Gastrocnemius medialis (tissue), 4 donors: Measurements from ENCODE around the gene PARP1. TPM values are rescaled to one million over a fixed set of nuclear protein-coding genes. Genes with fewer than 3 reads are reported as not detected.

Source experiments
- ATAC-seq, 2 donors: fragments of 150-250 bp; one replicate each; pipeline ENCODE4 v1.9.1; 2016
- DNase-seq, 2 donors: peaks; one replicate each; pipeline ENCODE4 v3.0.0-alpha.2; 2019
- H3K27ac ChIP-seq, 4 donors: fragments of 200-600 bp; sonication (generic); 1 replicate in 1 of 4; 2 replicates in 3 of 4; pipeline ENCODE4 v1.5.1; 2016 to 2018; ENCODE audit warnings: mild to moderate bottlenecking in 2 of 4, moderate library complexity in 1 of 4
- H3K27me3 ChIP-seq, 3 donors: fragments of 200-600 bp; sonication (generic) in 2 of 3; 1 replicate in 1 of 3; 2 replicates in 2 of 3; pipeline versions ENCODE4 v1.5.1 to v1.6.0; 2016 to 2019; ENCODE audit warnings: mild to moderate bottlenecking in 1 of 3, moderate library complexity in 1 of 3
- H3K36me3 ChIP-seq, 2 donors: fragments of 200-600 bp; sonication (generic) in 1 of 2; one replicate each; pipeline ENCODE4 v1.5.1; 2017 to 2018
- H3K4me1 ChIP-seq, 2 donors: fragments of 200-600 bp; sonication (generic) in 1 of 2; one replicate each; pipeline ENCODE4 v1.5.1; 2016 to 2017; ENCODE audit warnings: mild to moderate bottlenecking in 2 of 2
- H3K4me3 ChIP-seq, 4 donors: fragments of 200-600 bp; sonication (generic) in 3 of 4; 1 replicate in 1 of 4; 2 replicates in 3 of 4; pipeline ENCODE4 v1.5.1; 2016 to 2019; ENCODE audit warnings: mild to moderate bottlenecking in 2 of 4
- H3K9me3 ChIP-seq, 3 donors: fragments of 200-600 bp; sonication (generic) in 2 of 3; 1 replicate in 1 of 3; 2 replicates in 2 of 3; pipeline ENCODE4 v1.5.1; 2016 to 2019
- POLR2A ChIP-seq, 2 donors: fragments of 450-650 bp; IDR thresholded peaks; one replicate each; pipeline ENCODE4 v1.6.1; 2017; ENCODE audit warnings: antibody characterized with exemption in 2 of 2, mild to moderate bottlenecking in 2 of 2, moderate library complexity in 2 of 2
- in situ Hi-C, 4 donors: fragments of 200-750 bp; cut with MboI; loops; one replicate each; pipeline versions ENCODE4 v1.15.0 to v1.8.0; 2017; ENCODE audit warnings: low sequenced_read_pairs in 4 of 4
- intact Hi-C: fragments of 100-400 bp; cut with DNase I; formaldehyde crosslinking; loops from one replicate; pipeline ENCODE4 v1.15.1; 2023; ENCODE audit warnings: low total_unique reads
- total RNA-seq, 4 donors: library from RNA; depleted of rRNA; stranded (reverse); fragments of >200 nt; gene quantifications; one replicate each; pipeline versions ENCODE4 v1.1.0 to v1.2.3, GENCODE V29; 2016
- TF ChIP-seq, protein P1 (sequence below), 5 experiments: fragments of 450-650 bp in 3 of 5; fragments of 200-600 bp in 2 of 5; sonication (generic) in 2 of 5; IDR thresholded peaks in 4 of 5; conservative IDR thresholded peaks in 1 of 5; 1 replicate in 4 of 5; 2 replicates in 1 of 5; pipeline ENCODE4 v1.5.1; 2016 to 2019; ENCODE audit warnings: antibody characterized with exemption in 5 of 5, mild to moderate bottlenecking in 3 of 5, moderate library complexity in 3 of 5

Gene PARP1
- total RNA-seq, 4 donors from 2014 or later: 63.8 to 117 (median 99.7) TPM

DNA sequence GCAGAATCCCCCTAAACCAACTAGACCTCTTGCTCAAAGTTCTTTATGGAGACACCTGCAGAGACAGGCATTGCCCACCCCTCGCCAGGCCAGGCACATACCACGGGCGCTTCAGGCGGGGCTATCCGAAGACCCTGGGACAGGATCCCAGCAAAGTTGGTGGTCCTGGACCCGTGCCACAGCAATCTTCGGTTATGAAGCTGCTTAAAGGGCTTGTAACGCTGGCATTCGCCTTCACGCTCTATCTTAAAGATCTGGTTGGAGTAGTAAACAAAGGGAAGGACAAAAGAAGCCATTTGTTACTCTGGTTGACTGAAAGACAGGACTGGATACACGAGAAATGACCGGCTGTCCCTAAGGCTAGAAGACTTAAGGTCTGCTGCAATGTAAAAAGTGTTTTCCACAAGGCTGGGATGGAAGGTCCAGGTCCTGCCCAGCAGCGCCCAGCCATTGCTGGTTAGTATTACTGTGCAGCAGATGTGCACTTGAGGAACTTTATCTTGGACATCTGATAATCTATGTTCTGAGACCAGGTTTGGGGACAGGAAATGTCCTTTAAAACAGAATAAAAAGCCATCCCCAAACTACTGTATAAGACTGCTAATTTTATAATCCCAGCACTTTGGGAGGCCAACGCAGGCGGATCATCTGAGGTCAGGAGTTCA, 42.9 kb downstream of the PARP1 start:
- Histone ChIP-seq H3K27me3 (no peaks in the 10 kb centered on the region), H3K27ac (peak overlapping the region; percentile 37 to 84 (median 76)), H3K36me3 (peaks cover 3 to 69% of the 10 kb centered on the region in 2 donors), H3K9me3 (no peaks in the 10 kb centered on the region), H3K4me1 (peaks cover 9 to 15% of the 10 kb centered on the region in 2 donors), H3K4me3 (no peak overlapping the region)
- TF ChIP-seq, protein P1, sequence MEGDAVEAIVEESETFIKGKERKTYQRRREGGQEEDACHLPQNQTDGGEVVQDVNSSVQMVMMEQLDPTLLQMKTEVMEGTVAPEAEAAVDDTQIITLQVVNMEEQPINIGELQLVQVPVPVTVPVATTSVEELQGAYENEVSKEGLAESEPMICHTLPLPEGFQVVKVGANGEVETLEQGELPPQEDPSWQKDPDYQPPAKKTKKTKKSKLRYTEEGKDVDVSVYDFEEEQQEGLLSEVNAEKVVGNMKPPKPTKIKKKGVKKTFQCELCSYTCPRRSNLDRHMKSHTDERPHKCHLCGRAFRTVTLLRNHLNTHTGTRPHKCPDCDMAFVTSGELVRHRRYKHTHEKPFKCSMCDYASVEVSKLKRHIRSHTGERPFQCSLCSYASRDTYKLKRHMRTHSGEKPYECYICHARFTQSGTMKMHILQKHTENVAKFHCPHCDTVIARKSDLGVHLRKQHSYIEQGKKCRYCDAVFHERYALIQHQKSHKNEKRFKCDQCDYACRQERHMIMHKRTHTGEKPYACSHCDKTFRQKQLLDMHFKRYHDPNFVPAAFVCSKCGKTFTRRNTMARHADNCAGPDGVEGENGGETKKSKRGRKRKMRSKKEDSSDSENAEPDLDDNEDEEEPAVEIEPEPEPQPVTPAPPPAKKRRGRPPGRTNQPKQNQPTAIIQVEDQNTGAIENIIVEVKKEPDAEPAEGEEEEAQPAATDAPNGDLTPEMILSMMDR (IDR thresholded peaks at IDR 0.05 in 4 of 5, conservative IDR thresholded peaks at IDR 0.05 in 1 of 5): no peak
- no peak for TF ChIP-seq POLR2A (IDR thresholded peaks at IDR 0.05)
- in situ Hi-C loops: no loop called here
- no peak for DNase-seq
- intact Hi-C loops: loop anchor here (1.0 to 2.0 kb wide), 2 partner anchors 33 to 42 kb away; no protein-coding TSS in a partner anchor
- no peak for ATAC-seq

DNA sequence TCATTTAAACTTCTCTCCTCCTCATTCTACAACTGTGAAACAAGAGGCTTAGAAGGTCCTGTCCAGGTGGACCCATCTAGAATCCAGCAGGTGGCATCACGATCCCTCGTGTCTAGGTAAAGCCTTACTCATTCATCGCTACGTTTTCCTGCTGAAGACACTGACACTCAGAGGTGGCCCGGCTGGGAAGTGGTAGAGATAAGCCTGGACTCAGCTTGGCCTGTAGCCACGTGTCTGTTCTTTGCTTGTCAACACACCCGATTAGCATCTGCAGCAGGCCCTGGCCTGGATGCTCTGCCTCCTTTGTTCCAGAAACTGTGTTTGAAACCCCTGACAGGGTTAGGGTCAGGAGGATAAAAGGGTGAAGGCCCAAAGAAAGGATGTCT, 43.4 kb downstream of the PARP1 start:
- H3K4me3 ChIP-seq: no peak overlapping the region
- H3K27me3 ChIP-seq: no peaks in the 10 kb centered on the region
- intact Hi-C loops: loop anchor here (1.0 to 2.0 kb wide), 2 partner anchors 34 to 42 kb away; no protein-coding TSS in a partner anchor
- H3K36me3 ChIP-seq: peaks cover 3 to 69% of the 10 kb centered on the region in 2 donors
- peak in 1 of 2 donors; percentile 68 for ATAC-seq
- no peak for TF ChIP-seq POLR2A (IDR thresholded peaks at IDR 0.05)
- TF ChIP-seq, protein P1 (IDR thresholded peaks at IDR 0.05 in 4 of 5, conservative IDR thresholded peaks at IDR 0.05 in 1 of 5): no peak
- H3K9me3 ChIP-seq: no peaks in the 10 kb centered on the region
- in situ Hi-C loops: no loop called here
- H3K4me1 ChIP-seq: peaks cover 9 to 15% of the 10 kb centered on the region in 2 donors
- H3K27ac ChIP-seq: peak overlapping the region; percentile 37 to 84 (median 76)
- DNase-seq: peak; percentile 16 to 41

DNA sequence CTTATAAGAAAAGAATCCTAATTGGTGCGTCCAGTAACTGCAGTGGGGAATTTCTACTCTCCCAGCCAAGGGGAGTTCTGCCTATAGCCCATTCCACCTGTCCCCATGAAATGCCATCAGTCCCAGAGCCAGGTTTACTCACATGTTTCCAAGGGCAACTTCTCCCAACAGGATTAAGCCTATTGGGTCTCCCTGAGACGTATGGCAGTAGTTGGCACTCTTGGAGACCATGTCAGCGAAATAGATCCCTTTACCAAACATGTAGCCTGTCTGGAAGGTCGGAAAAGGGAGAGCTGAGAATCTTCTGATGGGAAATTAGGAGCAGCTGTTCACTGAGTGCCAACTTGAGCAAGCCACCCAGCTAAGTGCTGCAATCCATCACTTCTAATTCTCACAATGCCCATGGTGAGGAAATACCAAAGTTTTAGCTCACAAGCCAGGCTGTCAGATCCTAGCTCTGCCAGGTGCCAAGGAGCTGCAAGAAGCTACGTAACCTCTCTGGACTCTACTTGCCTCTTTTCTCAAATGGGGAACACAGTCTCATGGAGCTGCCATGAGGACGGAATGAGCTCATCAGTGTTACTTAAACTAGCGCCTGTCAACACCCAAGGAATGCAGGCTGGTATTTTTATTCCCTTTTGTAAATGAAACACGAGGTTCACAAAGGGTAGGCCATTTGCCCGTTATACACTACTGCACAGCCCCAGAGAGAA, 43.9 kb downstream of the PARP1 start:
- intact Hi-C loops (loop anchor here (1.0 to 2.0 kb wide), 2 partner anchors 34 to 43 kb away; no protein-coding TSS in a partner anchor), in situ Hi-C loops (no loop called here)
- peak; percentile 89 to 97 for ATAC-seq
- Histone ChIP-seq H3K4me3 (no peak overlapping the region), H3K27ac (peak overlapping the region; percentile 37 to 84 (median 76)), H3K27me3 (no peaks in the 10 kb centered on the region), H3K4me1 (peaks cover 9 to 15% of the 10 kb centered on the region in 2 donors), H3K9me3 (no peaks in the 10 kb centered on the region), H3K36me3 (peaks cover 3 to 69% of the 10 kb centered on the region in 2 donors)
- peak; percentile 47 to 49 for DNase-seq
- TF ChIP-seq POLR2A (IDR thresholded peaks at IDR 0.05): no peak
- TF ChIP-seq, protein P1 (IDR thresholded peaks at IDR 0.05 in 4 of 5, conservative IDR thresholded peaks at IDR 0.05 in 1 of 5): no peak

DNA sequence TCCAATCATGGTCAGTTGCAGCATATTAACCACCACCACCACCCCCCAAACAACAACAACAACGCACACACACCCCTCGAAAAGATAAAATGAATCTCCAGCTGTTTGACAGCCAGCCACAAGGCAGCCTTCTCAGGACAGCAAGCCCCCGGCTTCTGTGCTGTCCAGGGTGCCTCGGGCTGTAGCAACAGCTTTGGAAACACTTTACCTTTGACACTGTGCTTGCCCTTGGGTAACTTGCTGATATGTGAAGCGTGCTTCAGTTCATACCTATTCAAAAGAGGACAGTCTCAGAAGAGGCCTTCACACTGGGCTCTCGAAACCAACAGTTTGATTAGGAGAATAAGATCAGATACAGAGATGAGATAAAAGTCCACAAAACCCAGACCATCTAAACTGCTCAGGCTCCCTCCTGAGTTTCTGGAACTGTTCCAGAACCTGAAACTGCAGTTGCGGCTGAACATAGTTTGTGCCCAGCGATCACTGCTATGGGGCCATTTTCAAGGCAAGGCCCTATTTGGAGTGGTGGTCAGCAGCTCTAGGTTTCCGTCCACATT, 44.9 kb downstream of the PARP1 start:
- ATAC-seq: no peak
- Histone ChIP-seq H3K27ac (peak overlapping the region in 3 of 4 donors; percentile 74 to 84 (median 78)), H3K9me3 (no peaks in the 10 kb centered on the region), H3K36me3 (peaks cover 3 to 59% of the 10 kb centered on the region in 2 donors), H3K4me3 (no peak overlapping the region), H3K4me1 (peaks cover 9 to 15% of the 10 kb centered on the region in 2 donors), H3K27me3 (no peaks in the 10 kb centered on the region)
- no peak for TF ChIP-seq POLR2A (IDR thresholded peaks at IDR 0.05)
- TF ChIP-seq, protein P1 (IDR thresholded peaks at IDR 0.05 in 4 of 5, conservative IDR thresholded peaks at IDR 0.05 in 1 of 5): no peak
- intact Hi-C loops (no loop called here), in situ Hi-C loops (no loop called here)
- DNase-seq: no peak
